Loucy (cell line): ENCODE results near the gene CENPX.
A peak's percentile ranks its signal among the peaks of the same experiment; 100 is the strongest.

Experiments used
- H2AFZ ChIP-seq: fragments of 200-600 bp; sonication (generic); 2 replicates; pipeline ENCODE4 v1.6.0; 2016; ENCODE audit warnings: antibody characterized with exemption, mild to moderate bottlenecking, low read length, moderate library complexity
- H3F3A ChIP-seq: fragments of 200-600 bp; 2 replicates; pipeline ENCODE4 v1.6.0; 2016; ENCODE audit warnings: antibody characterized with exemption, low read depth, mild to moderate bottlenecking
- H3K27me3 ChIP-seq: fragments of 200-600 bp; sonication (generic); 2 replicates; pipeline ENCODE4 v1.6.1; 2014; ENCODE audit warnings: low read length, mild to moderate bottlenecking; ENCODE audit not compliant: insufficient read depth, poor library complexity, severe bottlenecking
- H3K36me3 ChIP-seq: fragments of 200-600 bp; sonication (generic); 2 replicates; pipeline ENCODE4 v1.6.1; 2016; ENCODE audit warnings: low read length; ENCODE audit not compliant: insufficient read depth
- H3K4me1 ChIP-seq: fragments of 200-600 bp; sonication (generic); 2 replicates; pipeline ENCODE4 v1.5.1; 2014; ENCODE audit warnings: low read length, mild to moderate bottlenecking; ENCODE audit not compliant: insufficient read depth, poor library complexity, severe bottlenecking
- H3K4me2 ChIP-seq: fragments of 200-600 bp; sonication (generic); 2 replicates; pipeline ENCODE4 v1.6.0; 2014; ENCODE audit warnings: antibody characterized with exemption, low read length, low read depth, mild to moderate bottlenecking; ENCODE audit not compliant: poor library complexity, severe bottlenecking
- H3K4me3 ChIP-seq: fragments of 200-600 bp; sonication (generic); 2 replicates; pipeline ENCODE4 v1.5.1; 2014; ENCODE audit warnings: low read length, mild to moderate bottlenecking, mixed read lengths; ENCODE audit not compliant: poor library complexity, severe bottlenecking
- H3K79me2 ChIP-seq: fragments of 200-600 bp; sonication (generic); 2 replicates; pipeline ENCODE4 v1.6.1; 2014; ENCODE audit warnings: low read length; ENCODE audit not compliant: insufficient read depth
- H3K9ac ChIP-seq: fragments of 200-600 bp; sonication (generic); 2 replicates; pipeline ENCODE4 v1.6.0; 2014; ENCODE audit warnings: mild to moderate bottlenecking, low read depth, low read length, moderate library complexity; ENCODE audit not compliant: poor library complexity, severe bottlenecking
- H3K9me2 ChIP-seq: fragments of 200-600 bp; sonication (generic); replicated peaks from 2 replicates; pipeline ENCODE4 v1.6.1; 2016; ENCODE audit warnings: low read depth, low read length, mixed read lengths
- H3K9me3 ChIP-seq: fragments of 200-600 bp; sonication (generic); 2 replicates; pipeline ENCODE4 v1.6.1; 2014; ENCODE audit warnings: mild to moderate bottlenecking, antibody characterized with exemption, low read length, low read depth; ENCODE audit not compliant: insufficient read depth
- H4K20me1 ChIP-seq: fragments of 200-600 bp; sonication (generic); 2 replicates; pipeline ENCODE4 v1.6.0; 2014; ENCODE audit warnings: antibody characterized with exemption, low read length, mild to moderate bottlenecking; ENCODE audit not compliant: insufficient read depth, poor library complexity, severe bottlenecking
- CTCF ChIP-seq: fragments of 200-600 bp; sonication (generic); conservative IDR thresholded peaks from 2 replicates; pipeline ENCODE4 v1.5.1; 2014; ENCODE audit warnings: mild to moderate bottlenecking, antibody characterized with exemption, low read length
- EZH2phosphoT487 ChIP-seq: fragments of 200-600 bp; IDR thresholded peaks from 2 replicates; pipeline ENCODE4 v1.6.1; 2018; ENCODE audit warnings: antibody characterized with exemption, mild to moderate bottlenecking, moderate library complexity, borderline replicate concordance

The CENPX gene

GRCh38 chr17:82051776-82052637, 29.3 kb upstream of the CENPX start, which contains the start of the genes GPS1 and RFNG:
Gene GPS1, plus strand, starts transcription at chr17:82051898. Its CDS starts 34 bp downstream, at chr17:82051932.
Gene RFNG, minus strand, starts transcription at chr17:82051811. Its CDS starts 45 bp downstream, at chr17:82051766.
- Histone ChIP-seq H2AFZ (no peak within 1 kb of the TSS; the same call in 1 of the 2 replicates), H3K79me2 (peaks cover 28% of the 10 kb centered on the region), H3K4me3 (peak within 1 kb of the TSS; percentile 93), H4K20me1 (peaks cover 11% of the 10 kb centered on the region), H3K4me1 (peaks cover 21% of the 10 kb centered on the region), H3K9me3 (no peaks in the 10 kb centered on the region), H3K27me3 (no peaks in the 10 kb centered on the region), H3K9ac (peak within 1 kb of the TSS; percentile 75), H3K36me3 (peaks cover 11% of the 10 kb centered on the region; the same call in 1 of the 2 replicates), H3K4me2 (peak within 1 kb of the TSS; percentile 83), H3F3A (no peaks in the 10 kb centered on the region), H3K9me2 (no peaks in the 10 kb centered on the region)
- no peak for TF ChIP-seq EZH2phosphoT487
- TF ChIP-seq CTCF, result no peak

DNA sequence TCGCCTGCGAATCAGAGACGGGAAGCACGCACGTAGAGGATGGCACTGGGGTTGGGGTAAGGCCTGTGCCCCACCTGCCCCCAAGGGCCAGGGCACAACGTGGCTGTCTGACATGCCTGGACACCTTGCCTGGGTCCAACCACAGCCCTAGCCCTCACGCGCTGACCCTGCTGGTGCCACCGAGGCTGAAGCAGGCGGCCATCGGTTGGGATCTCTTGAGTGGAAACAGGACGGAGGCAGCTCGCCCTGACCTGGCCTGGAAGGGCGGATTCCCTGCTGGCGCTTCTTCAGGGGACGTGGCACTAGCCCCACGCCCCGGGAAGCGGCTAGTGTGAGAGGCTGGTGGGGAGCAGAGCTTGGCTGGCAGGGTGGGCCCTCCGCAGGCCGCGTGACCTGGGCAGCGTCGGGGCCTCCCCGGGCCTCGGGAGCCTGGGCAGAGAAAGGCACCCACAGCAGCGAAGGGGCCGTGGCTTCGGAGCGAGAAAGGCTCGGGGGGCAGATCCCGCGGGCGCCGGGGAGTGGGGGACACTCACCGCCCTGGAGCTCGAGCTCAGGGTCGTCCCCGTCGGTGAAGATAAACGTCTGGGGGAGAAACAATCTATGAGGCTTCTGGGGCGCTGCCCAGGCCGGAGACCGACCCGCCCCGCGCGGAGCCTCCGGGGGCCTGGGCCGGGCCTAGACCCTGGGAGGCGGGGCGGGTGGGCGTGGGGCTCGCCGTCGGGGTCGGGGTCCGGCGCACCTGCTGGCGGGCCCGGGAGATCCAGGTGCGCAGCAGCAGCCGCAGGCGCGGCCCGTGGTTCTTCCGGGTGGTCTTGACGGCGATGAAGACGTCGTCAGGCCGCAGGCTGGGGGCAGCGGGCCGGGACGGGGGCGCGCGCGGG, 28.3 kb upstream of the CENPX start:
- no peak overlapping the region for H2AFZ ChIP-seq
- H4K20me1 ChIP-seq, result peaks cover 11% of the 10 kb centered on the region
- TF ChIP-seq CTCF, result no peak
- no peak for TF ChIP-seq EZH2phosphoT487
- peaks cover 3% of the 10 kb centered on the region; the same call in 1 of the 2 replicates for H3K36me3 ChIP-seq
- H3K4me3 ChIP-seq, result peak overlapping the region; percentile 78
- no peaks in the 10 kb centered on the region for H3K9me2 ChIP-seq
- peaks cover 21% of the 10 kb centered on the region for H3K4me1 ChIP-seq
- H3K9me3 ChIP-seq, result no peaks in the 10 kb centered on the region
- peak overlapping the region; percentile 83 for H3K4me2 ChIP-seq
- peaks cover 28% of the 10 kb centered on the region for H3K79me2 ChIP-seq
- no peaks in the 10 kb centered on the region for H3F3A ChIP-seq
- H3K9ac ChIP-seq, result peak overlapping the region; percentile 75
- no peaks in the 10 kb centered on the region for H3K27me3 ChIP-seq

DNA sequence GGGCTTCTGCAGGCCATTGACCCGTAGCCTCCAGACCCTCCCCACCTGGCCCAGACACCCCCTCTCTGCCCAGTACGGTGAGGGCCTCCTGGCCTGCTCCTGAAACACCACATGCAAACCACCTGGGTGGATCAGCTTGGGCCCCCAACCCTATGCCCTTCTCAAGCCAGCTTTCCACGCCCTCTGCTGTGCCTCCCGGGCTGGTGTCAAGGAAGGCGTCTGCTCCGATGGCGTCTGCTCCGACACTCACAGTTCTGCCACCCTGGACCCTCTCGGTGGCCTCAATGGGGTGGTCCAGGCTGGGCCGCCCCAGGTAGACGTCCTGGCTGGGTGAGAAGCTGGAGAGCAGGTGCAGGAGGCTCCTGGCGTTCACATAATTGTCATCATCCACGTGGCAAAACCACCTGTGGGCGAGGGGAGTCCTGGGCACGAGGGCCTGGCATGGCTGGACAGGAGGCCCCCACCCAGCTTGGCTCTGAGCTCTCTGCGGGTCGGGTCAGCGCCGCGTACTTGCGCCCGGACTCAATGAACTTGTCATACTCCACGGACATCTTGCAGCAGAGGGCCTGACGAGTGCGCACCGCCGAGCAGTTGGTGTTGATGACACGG, 27.6 kb upstream of the CENPX start:
- peaks cover 28% of the 10 kb centered on the region for H3K79me2 ChIP-seq
- H3K4me2 ChIP-seq, result peak overlapping the region; percentile 83
- H3K9ac ChIP-seq, result peak overlapping the region; percentile 75
- peak overlapping the region; percentile 78 for H3K4me3 ChIP-seq
- no peak overlapping the region for H2AFZ ChIP-seq
- no peaks in the 10 kb centered on the region for H3K27me3 ChIP-seq
- H3K9me2 ChIP-seq, result no peaks in the 10 kb centered on the region
- no peaks in the 10 kb centered on the region; the same call in 1 of the 2 replicates for H3K36me3 ChIP-seq
- TF ChIP-seq CTCF (no peak), EZH2phosphoT487 (no peak)
- peaks cover 11% of the 10 kb centered on the region for H4K20me1 ChIP-seq
- peaks cover 21% of the 10 kb centered on the region for H3K4me1 ChIP-seq
- H3F3A ChIP-seq, result no peaks in the 10 kb centered on the region
- no peaks in the 10 kb centered on the region for H3K9me3 ChIP-seq
